Esophagus squamous epithelium (tissue), 4 donors: ENCODE data around the gene DDX51.

Experiments used
- POLR2A ChIP-seq, 4 donors: fragments of 450-650 bp; IDR thresholded peaks; one replicate each; pipeline ENCODE4 v1.6.1; 2017; ENCODE audit warnings: antibody characterized with exemption in 4 of 4, mild to moderate bottlenecking in 4 of 4, moderate library complexity in 3 of 4
- TF ChIP-seq, protein P1 (sequence below), 6 experiments: fragments of 450-650 bp in 4 of 6; fragments of 200-600 bp in 2 of 6; sonication (generic) in 2 of 6; IDR thresholded peaks; one replicate each; pipeline ENCODE4 v1.5.1; 2016 to 2019; ENCODE audit warnings: antibody characterized with exemption in 6 of 6, mild to moderate bottlenecking in 4 of 6, moderate library complexity in 4 of 6

DNA sequence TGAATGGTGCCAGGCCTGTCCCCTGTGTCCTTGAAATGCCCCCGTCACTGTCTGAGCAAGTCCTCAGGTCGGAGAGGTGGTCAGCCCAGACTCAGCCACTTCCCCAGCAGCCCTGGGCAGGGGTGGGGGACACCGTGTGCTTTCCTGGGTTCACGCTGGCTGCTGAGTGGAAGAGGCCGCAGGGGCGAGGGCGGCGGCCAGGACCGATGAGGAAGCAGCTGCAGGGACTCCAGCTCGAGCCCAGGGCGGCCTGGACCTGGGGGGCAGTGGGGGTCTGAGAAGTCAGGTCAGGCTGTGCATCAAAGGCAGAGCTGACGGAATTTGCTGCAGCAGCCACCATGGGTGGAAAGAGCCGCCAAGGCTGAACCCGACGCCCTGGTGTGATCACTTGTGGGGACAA lies 28.5 kb upstream of the DDX51 start:
- TF ChIP-seq, protein P1, sequence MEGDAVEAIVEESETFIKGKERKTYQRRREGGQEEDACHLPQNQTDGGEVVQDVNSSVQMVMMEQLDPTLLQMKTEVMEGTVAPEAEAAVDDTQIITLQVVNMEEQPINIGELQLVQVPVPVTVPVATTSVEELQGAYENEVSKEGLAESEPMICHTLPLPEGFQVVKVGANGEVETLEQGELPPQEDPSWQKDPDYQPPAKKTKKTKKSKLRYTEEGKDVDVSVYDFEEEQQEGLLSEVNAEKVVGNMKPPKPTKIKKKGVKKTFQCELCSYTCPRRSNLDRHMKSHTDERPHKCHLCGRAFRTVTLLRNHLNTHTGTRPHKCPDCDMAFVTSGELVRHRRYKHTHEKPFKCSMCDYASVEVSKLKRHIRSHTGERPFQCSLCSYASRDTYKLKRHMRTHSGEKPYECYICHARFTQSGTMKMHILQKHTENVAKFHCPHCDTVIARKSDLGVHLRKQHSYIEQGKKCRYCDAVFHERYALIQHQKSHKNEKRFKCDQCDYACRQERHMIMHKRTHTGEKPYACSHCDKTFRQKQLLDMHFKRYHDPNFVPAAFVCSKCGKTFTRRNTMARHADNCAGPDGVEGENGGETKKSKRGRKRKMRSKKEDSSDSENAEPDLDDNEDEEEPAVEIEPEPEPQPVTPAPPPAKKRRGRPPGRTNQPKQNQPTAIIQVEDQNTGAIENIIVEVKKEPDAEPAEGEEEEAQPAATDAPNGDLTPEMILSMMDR (IDR thresholded peaks at IDR 0.05): no peak
- TF ChIP-seq POLR2A (IDR thresholded peaks at IDR 0.05): no peak
